ENCODE data around the gene KLK1.

DNA sequence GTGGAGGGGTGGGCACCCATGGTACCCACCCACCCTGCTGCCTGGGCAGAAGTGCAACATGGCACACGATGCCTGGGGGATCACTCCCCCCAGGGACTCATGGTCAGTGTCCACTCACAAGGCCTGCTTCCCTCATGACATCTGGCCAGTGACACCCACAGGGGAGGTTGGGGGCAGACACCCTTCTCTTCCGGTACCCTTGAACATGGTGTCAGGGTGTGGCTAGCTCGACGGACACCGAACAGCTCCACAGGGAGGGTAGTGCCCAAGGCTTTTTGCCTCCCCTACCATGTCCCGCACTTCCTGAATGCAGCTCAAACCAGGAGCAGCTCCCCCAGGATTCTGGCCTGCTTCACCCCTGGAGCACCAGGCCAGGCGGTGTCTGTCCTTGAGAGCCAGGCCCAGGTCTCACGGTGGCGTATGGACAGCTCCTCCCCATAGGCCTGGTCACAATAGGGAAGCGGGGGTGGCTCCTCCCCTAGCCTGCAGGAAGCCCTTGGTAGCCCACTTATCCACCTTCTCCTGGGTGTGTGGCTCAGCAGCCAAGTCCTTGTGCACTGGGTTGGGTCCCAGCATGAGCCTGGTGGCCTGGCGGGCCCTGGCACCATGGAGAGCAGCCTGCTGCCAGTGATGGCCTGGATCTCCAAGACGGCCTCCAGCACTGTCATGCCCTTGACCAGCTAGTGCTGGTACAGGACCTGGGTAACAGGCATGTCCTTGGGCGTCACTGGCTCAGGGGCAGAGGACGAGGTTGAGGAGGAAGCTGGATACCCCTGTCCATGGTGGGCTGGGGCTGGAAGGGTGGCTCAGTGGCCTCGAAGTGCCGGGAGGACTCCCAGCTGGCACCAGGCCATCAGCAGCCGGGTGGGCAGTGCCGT is 25.6 kb downstream of the KLK1 start:
- TF ChIP-seq CTCF (IDR thresholded peaks at IDR 0.05) (no peak), POLR2A (IDR thresholded peaks at IDR 0.05) (no peak)
